GM12878 (cell line): ENCODE data around the gene POMZP3.
"Not testable (repeated sequence)": the region's sequence is repeated elsewhere in the genome, so short reads cannot be mapped to it uniquely, and the experiment has no call there.

ENCODE experiments used
- BHLHE40 ChIP-seq, 2 experiments: fragments of 450-650 bp in 1 of 2; IDR thresholded peaks; 2 replicates each; pipeline ENCODE4 v1.6.1; 2011 to 2017; ENCODE audit warnings: low read depth in 2 of 2, borderline replicate concordance in 1 of 2, improper control_type of control experiment in 1 of 2, low read length in 1 of 2, mild to moderate bottlenecking in 1 of 2
- TF ChIP-seq, protein P1 (sequence below): fragments of 450-650 bp; IDR thresholded peaks from 2 replicates; pipeline ENCODE4 v1.6.1; 2018; ENCODE audit warnings: borderline replicate concordance, mild to moderate bottlenecking; ENCODE audit not compliant: partially characterized antibody

DNA sequence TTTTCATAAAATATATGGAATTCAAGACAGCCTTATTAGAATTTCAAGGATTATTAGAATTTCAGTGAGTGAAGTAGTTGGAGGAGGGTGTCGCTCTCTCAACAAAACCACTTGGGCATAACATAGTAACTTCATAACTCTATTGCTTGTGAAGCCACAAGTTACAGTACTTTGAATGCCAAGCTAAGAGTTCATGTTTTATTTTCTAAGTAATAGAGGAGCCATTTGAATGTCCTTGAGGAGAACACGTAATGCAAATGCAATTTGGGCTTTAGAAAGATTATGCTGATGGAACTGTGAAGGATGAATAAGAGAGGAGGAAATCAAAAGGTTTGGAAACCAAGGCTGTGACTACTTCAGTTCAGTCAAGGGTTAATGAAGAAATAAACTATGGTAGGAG is 51.6 kb downstream of the POMZP3 start:
- TF ChIP-seq, protein P1, sequence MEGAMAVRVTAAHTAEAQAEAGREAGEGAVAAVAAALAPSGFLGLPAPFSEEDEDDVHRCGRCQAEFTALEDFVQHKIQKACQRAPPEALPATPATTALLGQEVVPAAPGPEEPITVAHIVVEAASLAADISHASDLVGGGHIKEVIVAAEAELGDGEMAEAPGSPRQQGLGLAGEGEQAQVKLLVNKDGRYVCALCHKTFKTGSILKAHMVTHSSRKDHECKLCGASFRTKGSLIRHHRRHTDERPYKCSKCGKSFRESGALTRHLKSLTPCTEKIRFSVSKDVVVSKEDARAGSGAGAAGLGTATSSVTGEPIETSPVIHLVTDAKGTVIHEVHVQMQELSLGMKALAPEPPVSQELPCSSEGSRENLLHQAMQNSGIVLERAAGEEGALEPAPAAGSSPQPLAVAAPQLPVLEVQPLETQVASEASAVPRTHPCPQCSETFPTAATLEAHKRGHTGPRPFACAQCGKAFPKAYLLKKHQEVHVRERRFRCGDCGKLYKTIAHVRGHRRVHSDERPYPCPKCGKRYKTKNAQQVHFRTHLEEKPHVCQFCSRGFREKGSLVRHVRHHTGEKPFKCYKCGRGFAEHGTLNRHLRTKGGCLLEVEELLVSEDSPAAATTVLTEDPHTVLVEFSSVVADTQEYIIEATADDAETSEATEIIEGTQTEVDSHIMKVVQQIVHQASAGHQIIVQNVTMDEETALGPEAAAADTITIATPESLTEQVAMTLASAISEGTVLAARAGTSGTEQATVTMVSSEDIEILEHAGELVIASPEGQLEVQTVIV, result not testable (repeated sequence)
- not testable (repeated sequence) for TF ChIP-seq BHLHE40 (IDR thresholded peaks at IDR 0.05; ENCODE audit: borderline replicate concordance in 1 of 2, low read depth in 2 of 2, low read length in 1 of 2)
